Measurements from ENCODE around the gene KLK10.

- TF ChIP-seq CTCF (IDR thresholded peaks at IDR 0.05; ENCODE audit: extremely low read depth in 1 of 2, insufficient read depth in 1 of 2, low read depth in 1 of 2, low read length in 2 of 2): no peak
- no peak for TF ChIP-seq JUN (IDR thresholded peaks at IDR 0.05; ENCODE audit: borderline replicate concordance, insufficient read depth, insufficient read length, low read depth)
- no peak for TF ChIP-seq MAX (IDR thresholded peaks at IDR 0.05; ENCODE audit: insufficient read depth, insufficient read length)
- TF ChIP-seq EZH2 (IDR thresholded peaks at IDR 0.05; ENCODE audit: borderline replicate concordance, low read depth, low read length, severe bottlenecking): no peak
- TF ChIP-seq POLR2A (IDR thresholded peaks at IDR 0.05; ENCODE audit: low read depth, low read length): no peak
- no peak for TF ChIP-seq POLR2AphosphoS5 (IDR thresholded peaks at IDR 0.05; ENCODE audit: insufficient read depth, low read depth, low read length)
These were observed 11.1 kb upstream of the KLK10 start for GRCh38 chr19:51030631-51031030.

Measured in endothelial cell of umbilical vein (primary cell).